Measurements from ENCODE around the gene INTS4.

DNA sequence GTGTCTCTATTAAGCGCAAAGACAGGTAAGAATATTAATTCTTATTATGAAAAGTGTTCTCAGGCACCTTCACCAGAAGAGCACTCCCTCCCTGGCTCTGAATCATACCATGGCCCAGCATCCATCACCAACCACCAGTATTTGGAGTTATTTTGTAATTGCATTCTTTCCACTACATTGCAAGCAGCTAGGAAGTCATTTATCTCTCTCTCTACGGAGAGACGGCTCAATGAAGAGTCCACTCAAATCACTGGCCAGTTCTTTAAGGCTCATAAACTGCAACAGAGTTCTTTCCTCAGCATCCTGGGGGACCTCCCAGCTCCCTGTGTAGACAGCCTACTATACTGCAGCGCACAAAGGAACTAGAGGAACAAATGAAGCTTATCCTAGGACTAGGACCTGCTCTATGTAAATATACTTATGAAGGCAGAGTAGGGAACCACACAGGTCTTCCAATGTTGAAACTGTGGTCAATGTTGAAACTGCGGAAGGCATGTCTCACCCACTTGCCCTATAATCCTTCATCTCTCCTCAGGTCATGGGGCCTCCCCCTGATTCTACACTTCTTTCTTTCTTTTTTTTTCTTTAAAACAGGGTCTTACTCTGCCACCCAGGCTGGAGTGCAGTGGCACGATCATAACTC, 110.2 kb downstream of the INTS4 start:
- no peak for TF ChIP-seq ZNF677 (tag by site-specific recombination; IDR thresholded peaks at IDR 0.05)
- TF ChIP-seq ZNF175 (tag by site-specific recombination; IDR thresholded peaks at IDR 0.05) = no peak
- no peak for TF ChIP-seq SETDB1 (IDR thresholded peaks at IDR 0.05; ENCODE audit: insufficient read length, low read length)
- TF ChIP-seq, protein P1, sequence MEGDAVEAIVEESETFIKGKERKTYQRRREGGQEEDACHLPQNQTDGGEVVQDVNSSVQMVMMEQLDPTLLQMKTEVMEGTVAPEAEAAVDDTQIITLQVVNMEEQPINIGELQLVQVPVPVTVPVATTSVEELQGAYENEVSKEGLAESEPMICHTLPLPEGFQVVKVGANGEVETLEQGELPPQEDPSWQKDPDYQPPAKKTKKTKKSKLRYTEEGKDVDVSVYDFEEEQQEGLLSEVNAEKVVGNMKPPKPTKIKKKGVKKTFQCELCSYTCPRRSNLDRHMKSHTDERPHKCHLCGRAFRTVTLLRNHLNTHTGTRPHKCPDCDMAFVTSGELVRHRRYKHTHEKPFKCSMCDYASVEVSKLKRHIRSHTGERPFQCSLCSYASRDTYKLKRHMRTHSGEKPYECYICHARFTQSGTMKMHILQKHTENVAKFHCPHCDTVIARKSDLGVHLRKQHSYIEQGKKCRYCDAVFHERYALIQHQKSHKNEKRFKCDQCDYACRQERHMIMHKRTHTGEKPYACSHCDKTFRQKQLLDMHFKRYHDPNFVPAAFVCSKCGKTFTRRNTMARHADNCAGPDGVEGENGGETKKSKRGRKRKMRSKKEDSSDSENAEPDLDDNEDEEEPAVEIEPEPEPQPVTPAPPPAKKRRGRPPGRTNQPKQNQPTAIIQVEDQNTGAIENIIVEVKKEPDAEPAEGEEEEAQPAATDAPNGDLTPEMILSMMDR (tag by site-specific recombination; IDR thresholded peaks at IDR 0.05) = no peak
- no peak for TF ChIP-seq ZSCAN30 (tag by site-specific recombination; IDR thresholded peaks at IDR 0.05)
- TF ChIP-seq PATZ1 (tag by site-specific recombination; IDR thresholded peaks at IDR 0.05) = no peak
- no peak for TF ChIP-seq ZBTB44 (tag by site-specific recombination; IDR thresholded peaks at IDR 0.05)
- TF ChIP-seq ZBTB7A (tag by site-specific recombination; IDR thresholded peaks at IDR 0.05; ENCODE audit: low read depth) = no peak
- no peak for TF ChIP-seq ZNF555 (tag by site-specific recombination; conservative IDR thresholded peaks at IDR 0.05)
- no peak for TF ChIP-seq ZNF146 (tag by site-specific recombination; IDR thresholded peaks at IDR 0.05)
- TF ChIP-seq ZBTB1 (tag by site-specific recombination; IDR thresholded peaks at IDR 0.05) = no peak
- TF ChIP-seq ZNF514 (tag by site-specific recombination; IDR thresholded peaks at IDR 0.05) = no peak
- no peak for TF ChIP-seq ZNF324 (tag by site-specific recombination; IDR thresholded peaks at IDR 0.05)
